ENCODE measurements around the gene CXCR3. TPM values are rescaled to one million over a fixed set of nuclear protein-coding genes. Genes with fewer than 3 reads are reported as not detected.

CXCR3 gene
- total RNA-seq, 1 donor from 2014 or later, result not detected

Other genes with a start within 250 kb of the CXCR3 start
- gene OGT, start 85.4 kb downstream of the CXCR3 start, total RNA-seq, result 59.1 and 83.1 TPM in 2 replicates
- gene GCNA, start 40.1 kb downstream of the CXCR3 start, total RNA-seq, result 0.44 and 1.8 TPM in 2 replicates
- not detected in 2 replicates for gene CXorf49, start 99.8 kb upstream of the CXCR3 start, total RNA-seq
- not detected in 2 replicates for gene CXorf49B, start 144.8 kb upstream of the CXCR3 start, total RNA-seq

Data from lung microvascular endothelial cell (primary cell).